IPS DF 4.7 (cell line): ENCODE measurements around the gene MOCS3.
"Not testable (repeated sequence)": the region's sequence is repeated elsewhere in the genome, so short reads cannot be mapped to it uniquely, and the experiment has no call there.

Experiments used
- DNase-seq: peaks from one replicate; pipeline ENCODE4 v3.0.0-alpha.2; 2013; ENCODE audit warnings: low spot score; ENCODE audit errors: extremely low read depth

The MOCS3 gene

GRCh38 chr20:50932016-50932485 is 26.6 kb upstream of the MOCS3 start:
- DNase-seq = no peak

- DNase-seq = no peak
These were observed 25.8 kb upstream of the MOCS3 start for GRCh38 chr20:50932691-50933280.

GRCh38 chr20:50933589-50933988 is 25.0 kb upstream of the MOCS3 start:
- DNase-seq = no peak

DNA sequence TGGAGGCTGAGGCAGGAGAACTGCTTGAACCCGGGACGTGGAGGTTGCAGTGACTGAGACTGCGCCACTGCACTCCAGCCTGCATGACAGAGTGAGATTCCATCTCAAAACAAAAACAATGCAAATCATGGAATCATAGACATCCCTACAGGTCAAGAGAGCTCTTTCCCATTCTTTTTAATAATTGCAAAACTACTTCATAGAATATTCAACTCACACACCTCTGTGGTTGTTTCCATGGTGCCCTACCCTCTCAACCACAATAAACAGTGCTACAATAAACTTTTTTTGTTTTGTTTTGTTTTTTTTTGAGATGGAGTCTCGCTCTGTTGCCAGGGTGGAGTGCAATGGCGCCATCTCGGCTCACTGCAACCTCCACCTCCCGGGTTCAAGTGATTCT is 15.5 kb upstream of the MOCS3 start:
- DNase-seq = no peak

DNA sequence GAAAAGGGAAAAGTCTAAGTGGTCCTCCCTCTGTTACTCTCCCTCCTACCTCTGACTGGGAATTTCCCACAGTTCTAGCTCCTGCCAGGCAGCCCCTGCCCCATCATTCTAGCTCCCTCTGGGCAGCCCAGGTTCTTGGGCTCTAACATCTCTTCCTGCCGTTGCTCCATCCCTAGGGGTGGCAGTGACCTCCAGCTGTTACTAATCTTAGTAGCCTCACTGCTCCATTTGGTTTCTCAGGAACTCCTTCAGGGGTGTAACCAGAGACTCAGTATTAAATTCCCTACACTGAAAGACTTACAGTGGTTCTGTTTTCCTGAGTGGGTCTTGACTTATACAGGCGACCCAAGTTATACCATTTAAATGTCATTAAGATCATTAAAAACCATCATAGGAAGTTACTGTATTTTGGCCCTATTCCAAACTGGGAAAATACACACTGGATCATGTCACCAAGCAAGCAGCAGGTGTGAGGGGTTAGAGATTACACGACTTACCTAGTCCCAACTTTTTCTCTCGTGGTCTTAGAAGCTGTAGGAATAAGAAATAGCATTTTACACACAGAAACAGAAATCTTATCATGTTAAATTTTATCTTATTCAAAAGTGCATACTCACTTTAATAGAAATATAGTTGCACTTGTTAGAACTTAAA is 10.4 kb upstream of the MOCS3 start:
- no peak for DNase-seq

GRCh38 chr20:50953196-50953595 is 5.4 kb upstream of the MOCS3 start:
- no peak for DNase-seq

GRCh38 chr20:50953821-50954220 is 4.8 kb upstream of the MOCS3 start:
- no peak for DNase-seq

DNA sequence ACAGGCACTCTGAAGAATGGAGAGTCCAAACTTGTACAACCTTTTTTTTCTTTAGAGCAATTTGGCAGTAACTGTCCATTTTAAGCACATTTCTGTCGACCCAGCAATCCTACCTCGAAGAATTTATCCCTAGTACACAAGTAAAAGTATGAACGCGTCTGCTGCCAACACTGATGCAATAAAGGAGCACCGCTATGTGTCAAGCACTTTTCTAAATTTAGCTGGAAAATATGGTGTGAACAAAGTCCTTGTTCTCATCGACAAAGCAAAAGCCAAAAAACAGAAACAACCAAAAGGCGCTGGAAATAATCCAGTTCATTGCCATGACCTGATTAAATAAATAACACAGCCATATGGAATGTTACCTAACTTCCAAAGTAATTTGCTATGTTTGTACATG is 1.3 kb upstream of the MOCS3 start:
- no peak for DNase-seq

DNA sequence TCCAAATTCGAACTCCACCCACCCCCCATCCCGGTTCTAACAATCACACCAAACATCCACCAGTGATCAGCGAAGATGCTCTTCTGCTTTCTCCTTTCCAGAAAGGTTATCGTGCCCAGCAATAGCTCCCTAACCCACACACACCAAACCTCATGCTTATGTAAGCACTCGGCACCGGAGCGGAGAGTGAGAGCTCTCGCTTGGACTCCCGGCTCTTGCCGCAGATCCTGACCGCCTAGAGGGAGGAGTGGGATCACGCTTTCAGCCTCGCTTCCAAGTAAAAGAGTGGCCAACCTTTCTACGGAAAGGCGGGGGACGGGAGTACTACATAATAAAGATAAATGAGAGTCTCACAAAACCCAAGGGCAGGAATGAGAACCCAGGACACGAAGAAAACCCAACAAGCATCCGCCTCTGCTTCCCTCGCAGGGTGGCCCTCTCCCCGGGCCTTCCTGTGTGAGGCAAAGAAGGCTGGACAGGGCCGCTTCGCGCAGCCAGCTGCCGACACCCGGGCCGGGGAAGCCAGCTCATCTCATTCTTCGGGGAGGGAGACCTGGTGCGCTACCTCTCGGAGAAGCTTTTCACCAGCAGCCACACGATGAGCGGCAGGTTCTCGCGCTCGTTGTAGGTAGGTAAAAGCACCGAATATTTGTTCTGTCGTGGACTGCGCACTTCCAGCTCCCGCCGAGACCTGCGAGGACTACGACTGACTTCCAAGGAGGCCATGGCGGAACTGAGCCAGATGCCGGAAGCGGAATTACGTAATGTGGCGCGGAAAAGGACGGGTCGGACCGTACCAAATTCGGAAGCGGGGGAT is 612 bp upstream of the MOCS3 start, which contains the start of gene DPM1:
Gene DPM1, minus strand, starts transcription at position 735 of the 817 bp plus-strand sequence. Its CDS starts 9 bp downstream, at position 726.
- peak; percentile 62 for DNase-seq

GRCh38 chr20:50959543-50960126 is 1.0 kb downstream of the MOCS3 start:
- DNase-seq = no peak

GRCh38 chr20:50967586-50967985 is 9.0 kb downstream of the MOCS3 start:
- no peak for DNase-seq

- no peak for DNase-seq
These were observed 9.7 kb downstream of the MOCS3 start for GRCh38 chr20:50968289-50968688.

DNA sequence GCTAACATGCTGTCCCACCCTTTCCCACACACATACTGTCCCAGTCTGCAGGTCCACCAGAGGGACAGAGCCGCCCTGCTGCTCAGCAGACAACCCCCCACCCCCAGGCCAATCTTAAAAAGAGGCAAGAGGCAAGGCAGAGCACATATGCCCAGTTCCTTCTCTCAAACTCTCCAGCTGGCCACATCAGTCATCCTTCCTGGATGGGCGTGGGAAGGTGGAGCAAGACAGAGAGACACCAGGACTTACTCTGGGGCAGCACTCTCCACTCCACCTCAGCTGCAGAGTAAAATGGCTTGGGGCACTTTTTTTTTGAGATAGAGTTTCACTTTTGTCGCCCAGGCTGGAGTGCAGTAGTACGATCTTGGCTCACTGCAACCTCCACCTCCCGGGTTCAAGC is 10.8 kb downstream of the MOCS3 start:
- no peak for DNase-seq

DNA sequence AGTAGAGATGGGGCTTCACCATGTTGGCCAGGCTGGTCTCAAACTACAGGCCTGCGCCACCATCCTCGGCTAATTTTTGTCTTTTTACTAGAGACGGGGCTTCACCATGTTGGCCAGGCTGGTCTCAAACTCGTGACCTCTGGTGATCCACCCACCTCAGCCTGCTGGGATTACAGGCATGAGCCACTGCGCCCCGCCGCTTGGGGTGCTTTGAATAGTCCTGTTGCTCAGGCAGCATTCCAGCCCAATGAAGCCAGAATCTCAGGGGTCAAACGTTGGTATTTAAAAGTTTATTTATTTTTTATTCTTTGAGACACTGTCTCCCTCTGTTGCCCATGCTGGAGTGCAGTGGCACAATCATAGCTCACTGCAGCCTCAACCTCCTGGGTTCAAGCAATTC is 11.3 kb downstream of the MOCS3 start:
- no peak for DNase-seq

DNA sequence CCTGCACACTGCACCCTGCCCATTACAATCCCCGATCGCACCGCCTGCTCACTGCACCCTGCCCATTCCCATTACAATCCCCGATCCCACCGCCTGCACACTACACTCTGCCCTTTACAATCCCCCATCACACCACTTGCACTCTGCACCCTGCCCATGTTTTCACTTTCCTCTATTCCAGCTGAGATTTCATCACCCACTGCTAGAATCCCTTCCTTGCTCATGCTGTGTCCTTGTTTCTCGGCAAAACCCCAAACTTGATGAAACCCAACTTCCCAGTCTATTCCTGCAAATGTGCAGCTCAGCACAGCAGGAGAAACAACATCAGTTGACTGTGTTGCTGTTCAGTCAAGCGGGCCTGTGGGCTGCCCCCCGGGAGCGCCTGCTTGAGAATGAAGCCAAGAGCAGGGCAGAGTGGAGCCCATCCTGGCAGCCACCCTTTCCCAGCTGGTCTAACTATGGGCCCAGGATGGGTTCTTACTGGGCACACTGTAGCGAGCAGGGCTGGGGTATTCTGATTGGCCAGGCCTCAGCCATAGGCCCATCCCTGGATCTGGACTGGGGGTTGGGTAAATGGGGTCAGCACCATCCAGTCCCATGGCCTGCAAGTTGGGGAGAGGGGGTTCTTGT is 17.2 kb downstream of the MOCS3 start:
- DNase-seq = no peak

DNA sequence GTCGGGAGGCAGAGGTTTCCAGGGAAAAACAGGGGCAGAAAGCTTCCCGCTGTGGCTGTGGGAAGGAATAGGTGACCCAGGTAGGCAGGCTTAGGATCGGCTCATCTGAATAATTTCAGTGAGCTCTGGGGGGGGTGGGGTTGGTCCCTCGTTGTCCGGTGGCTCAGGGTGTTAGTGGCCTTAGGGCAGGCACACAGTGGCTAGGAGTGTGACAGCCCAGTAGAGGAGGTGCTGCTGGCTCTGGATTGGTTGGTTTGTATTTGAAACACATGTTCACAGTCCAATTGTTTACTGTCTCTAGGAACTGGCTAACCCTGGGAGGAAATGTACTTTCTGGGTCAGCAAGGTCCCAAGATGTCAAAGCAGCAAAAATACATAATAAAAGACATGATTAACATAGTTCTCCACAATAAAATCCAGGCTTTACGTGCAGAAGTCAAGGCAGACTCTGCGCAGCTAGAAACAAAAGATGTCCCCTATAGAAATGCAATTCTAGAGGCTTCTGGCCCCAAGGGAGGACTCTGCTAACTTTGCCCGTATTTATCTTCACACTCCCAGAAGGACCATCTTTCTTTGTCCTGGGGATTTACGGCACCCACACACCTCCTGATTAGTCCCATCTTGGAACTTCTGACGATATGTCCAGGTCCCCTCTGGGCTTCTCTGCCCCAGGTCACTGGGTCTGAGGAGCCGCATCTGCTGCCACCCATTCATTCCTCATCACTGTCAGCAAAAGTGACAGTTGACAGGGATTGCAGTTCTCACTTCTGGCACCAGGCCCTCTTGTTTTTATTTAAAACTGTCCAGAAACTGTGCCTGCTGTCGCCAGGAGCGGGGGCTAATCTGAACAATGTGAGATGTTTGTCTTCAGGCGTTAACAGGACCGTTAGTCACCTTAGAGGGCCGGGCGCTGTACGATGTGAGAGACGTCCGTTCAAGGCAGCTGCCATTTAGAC is 18.7 kb downstream of the MOCS3 start:
- DNase-seq = no peak

DNA sequence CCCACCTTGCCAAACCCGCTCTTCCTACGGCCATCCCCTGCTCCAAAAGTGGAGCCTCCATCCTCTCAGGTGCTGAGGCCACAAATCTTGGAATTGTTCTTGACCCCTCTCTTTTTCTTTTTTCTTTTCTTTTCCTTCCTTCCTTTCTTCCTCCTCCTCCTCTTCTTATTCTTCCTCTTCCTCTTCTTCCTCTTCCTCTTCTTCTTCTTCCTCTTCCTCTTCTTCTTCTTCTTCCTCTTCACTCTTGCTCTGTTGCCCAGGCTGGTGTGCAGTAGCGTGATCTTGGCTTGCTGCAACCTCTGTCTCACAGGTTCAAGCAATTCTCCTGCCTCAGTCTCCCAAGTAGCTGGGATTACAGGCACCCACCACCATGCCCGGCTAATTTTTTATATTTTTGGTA is 19.9 kb downstream of the MOCS3 start:
- DNase-seq = not testable (repeated sequence)

DNA sequence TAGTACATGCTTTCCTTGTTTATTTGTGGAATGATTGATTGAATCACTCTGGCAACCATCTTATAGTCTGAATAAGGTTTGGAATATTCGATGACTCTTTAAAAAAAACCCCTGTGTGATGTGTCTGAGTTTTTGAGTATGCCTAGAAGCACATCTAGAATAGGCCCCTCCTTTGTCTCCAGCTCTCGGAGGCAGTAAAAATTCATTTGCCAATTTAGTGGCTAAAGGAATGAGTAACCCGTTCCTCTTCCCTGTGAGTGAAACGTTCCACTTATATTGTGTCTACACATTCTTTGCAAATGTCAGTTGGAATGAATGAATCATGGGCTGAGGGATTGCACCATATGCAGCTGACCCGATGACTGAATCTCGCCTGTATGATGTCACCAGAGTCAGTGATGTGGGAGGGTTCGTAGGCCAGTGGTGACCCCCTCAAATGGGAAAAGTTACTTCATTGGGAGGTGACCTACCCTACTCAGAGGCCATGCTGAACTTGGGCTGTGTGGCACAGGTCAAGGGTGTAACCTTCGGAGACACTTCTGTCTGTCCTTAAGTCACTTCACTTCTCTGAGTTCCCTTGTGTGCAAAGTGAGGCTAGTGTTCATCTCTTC is 21.6 kb downstream of the MOCS3 start:
- DNase-seq = no peak

DNA sequence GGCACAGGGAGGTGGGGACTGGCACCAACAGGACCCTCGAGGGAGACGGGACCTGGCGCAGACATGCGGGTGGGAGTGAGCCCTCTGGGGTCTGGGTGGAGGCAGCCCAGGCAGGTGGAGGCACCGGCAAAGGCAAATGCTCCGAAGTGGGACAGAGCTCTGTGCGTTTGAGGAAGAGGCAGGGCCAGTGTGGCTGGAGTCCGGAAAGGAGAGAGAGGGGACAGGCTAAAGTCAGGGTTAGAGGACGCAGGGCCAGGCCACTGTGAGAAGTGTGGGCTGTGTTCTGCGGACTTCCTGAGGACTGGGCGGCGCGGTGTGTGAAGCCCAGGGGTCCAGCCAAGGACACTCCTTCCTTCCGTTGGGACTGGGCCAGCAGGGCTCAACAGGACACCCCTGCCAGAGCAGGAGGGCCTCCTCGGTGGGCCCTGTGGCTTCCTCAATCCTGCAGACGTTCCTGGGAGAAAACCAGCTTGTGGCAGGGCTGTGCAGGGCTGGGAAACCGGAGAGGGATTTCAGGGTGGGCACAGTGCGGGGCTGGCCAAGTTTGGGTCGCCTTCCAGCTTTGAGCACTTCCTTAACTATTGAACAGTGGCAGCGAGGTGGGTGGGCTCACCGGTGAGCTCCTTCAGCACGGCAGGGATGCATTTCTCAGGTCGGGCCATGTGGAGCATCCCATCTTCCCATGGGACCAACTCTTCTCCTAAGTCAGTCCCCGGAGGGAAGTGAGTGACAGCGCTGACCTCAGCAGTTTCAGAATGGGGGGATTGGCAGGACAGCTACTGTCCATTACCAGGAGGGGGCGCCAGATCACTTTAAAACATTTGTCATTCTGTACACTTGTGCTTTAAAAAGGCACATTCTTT is 22.5 kb downstream of the MOCS3 start:
- no peak for DNase-seq
